Hair follicle dermal papilla cell (primary cell): ENCODE measurements around the gene SLC2A4. TPM values are rescaled to one million over a fixed set of nuclear protein-coding genes. Genes with fewer than 3 reads are reported as not detected.

Source experiments
- small RNA-seq: library from RNA; depleted of rRNA; stranded (forward); fragments of <200 nt; gene quantifications from one replicate; pipeline ENCODE3, GENCODE V24; 2012
- total RNA-seq: library from RNA; depleted of rRNA; stranded (reverse); fragments of >200 nt; gene quantifications from 2 replicates; pipeline ENCODE4 v1.2.3, GENCODE V29; 2012

The SLC2A4 gene
- total RNA-seq, 1 donor, result under 0.01 TPM

Small RNAs within 50 kb of the gene (small RNA-seq; reads per million reads assigned to genes)
- gene AC026954.2 (not detected), gene RF00019 (not detected)

Other genes with a start within 250 kb of the SLC2A4 start
- gene SLC16A13, start 245.7 kb upstream of the SLC2A4 start, total RNA-seq, result 0.73 and 1.1 TPM in 2 replicates
- 0.32 and 1.1 TPM in 2 replicates for gene SLC16A11, start 237.6 kb upstream of the SLC2A4 start, total RNA-seq
- not detected in 2 replicates for gene CLEC10A, start 201.5 kb upstream of the SLC2A4 start, total RNA-seq
- not detected in 2 replicates for gene ASGR2, start 166.9 kb upstream of the SLC2A4 start, total RNA-seq
- gene ASGR1, start 102.3 kb upstream of the SLC2A4 start, total RNA-seq, result 0.36 and 0.49 TPM in 2 replicates
- gene DLG4, start 61.9 kb upstream of the SLC2A4 start, total RNA-seq, result 17.4 and 18.9 TPM in 2 replicates
- gene ACADVL, start 61.8 kb upstream of the SLC2A4 start, total RNA-seq, result 164 and 197 TPM in 2 replicates
- gene DVL2, start 47.2 kb upstream of the SLC2A4 start, total RNA-seq, result 112 and 113 TPM in 2 replicates
- gene PHF23, start 42.3 kb upstream of the SLC2A4 start, total RNA-seq, result 55.7 and 66.2 TPM in 2 replicates
- 173 and 278 TPM in 2 replicates for gene GABARAP, start 39.3 kb upstream of the SLC2A4 start, total RNA-seq
- 36.0 and 41.2 TPM in 2 replicates for gene CTDNEP1, start 30.0 kb upstream of the SLC2A4 start, total RNA-seq
- gene ELP5, start 29.5 kb upstream of the SLC2A4 start, total RNA-seq, result 34.9 and 40.7 TPM in 2 replicates
- 0.24 and 1.8 TPM in 2 replicates for gene CLDN7, start 19.2 kb upstream of the SLC2A4 start, total RNA-seq
- gene YBX2, start 12.9 kb downstream of the SLC2A4 start, total RNA-seq, result not detected in 2 replicates
- 428 and 632 TPM in 2 replicates for gene EIF5A, start 25.9 kb downstream of the SLC2A4 start, total RNA-seq
- 52.0 and 53.2 TPM in 2 replicates for gene GPS2, start 33.6 kb downstream of the SLC2A4 start, total RNA-seq
- gene NEURL4, start 47.6 kb downstream of the SLC2A4 start, total RNA-seq, result 16.2 TPM in 2 replicates
- 0.97 TPM in 1 of 2 replicates, not detected in the other for gene ACAP1, start 54.8 kb downstream of the SLC2A4 start, total RNA-seq
- 12.2 and 15.8 TPM in 2 replicates for gene KCTD11, start 70.4 kb downstream of the SLC2A4 start, total RNA-seq
- gene TMEM95, start 73.4 kb downstream of the SLC2A4 start, total RNA-seq, result not detected in 2 replicates
- gene TNK1, start 99.4 kb downstream of the SLC2A4 start, total RNA-seq, result 1.7 and 2.4 TPM in 2 replicates
- gene PLSCR3, start 112.8 kb downstream of the SLC2A4 start, total RNA-seq, result 26.6 and 29.9 TPM in 2 replicates
- 39.9 and 61.1 TPM in 2 replicates for gene TMEM256, start 122.4 kb downstream of the SLC2A4 start, total RNA-seq
- gene NLGN2, start 126.1 kb downstream of the SLC2A4 start, total RNA-seq, result 16.9 TPM in 2 replicates
- gene SPEM1, start 138.6 kb downstream of the SLC2A4 start, total RNA-seq, result not detected in 2 replicates
- gene SPEM2, start 143.9 kb downstream of the SLC2A4 start, total RNA-seq, result not detected in 2 replicates
- gene SPEM3, start 147.1 kb downstream of the SLC2A4 start, total RNA-seq, result not detected in 2 replicates
- 2.3 and 4.5 TPM in 2 replicates for gene TMEM102, start 153.7 kb downstream of the SLC2A4 start, total RNA-seq
- gene FGF11, start 157.8 kb downstream of the SLC2A4 start, total RNA-seq, result 0.97 and 1.8 TPM in 2 replicates
- 6.2 and 7.5 TPM in 2 replicates for gene CHRNB1, start 163.3 kb downstream of the SLC2A4 start, total RNA-seq
- 54.8 TPM in 2 replicates for gene ZBTB4, start 197.9 kb downstream of the SLC2A4 start, total RNA-seq
- gene SLC35G6, start 199.7 kb downstream of the SLC2A4 start, total RNA-seq, result not detected in 2 replicates
- 98.0 and 120 TPM in 2 replicates for gene POLR2A, start 202.6 kb downstream of the SLC2A4 start, total RNA-seq